ENCODE data around the gene TM2D3.

DNA sequence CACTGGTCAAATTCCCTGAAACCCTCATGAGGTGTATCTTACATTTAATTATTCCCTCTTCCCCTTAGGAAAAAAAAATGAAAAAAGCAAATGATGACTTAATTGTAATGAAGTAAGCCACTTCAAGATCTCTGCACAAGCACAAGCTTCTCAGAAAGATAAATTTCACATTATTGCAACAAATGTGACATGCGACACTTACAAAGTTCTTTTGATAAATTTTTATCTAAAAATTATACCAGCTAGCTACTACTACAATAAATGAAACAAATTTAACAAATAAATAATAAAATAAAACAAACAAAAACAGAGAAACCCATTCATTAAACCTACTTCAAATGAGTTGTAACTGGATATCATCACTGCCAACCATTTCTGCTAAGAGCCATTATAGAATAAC is 10.0 kb upstream of the TM2D3 start:
- TF ChIP-seq, protein P1, sequence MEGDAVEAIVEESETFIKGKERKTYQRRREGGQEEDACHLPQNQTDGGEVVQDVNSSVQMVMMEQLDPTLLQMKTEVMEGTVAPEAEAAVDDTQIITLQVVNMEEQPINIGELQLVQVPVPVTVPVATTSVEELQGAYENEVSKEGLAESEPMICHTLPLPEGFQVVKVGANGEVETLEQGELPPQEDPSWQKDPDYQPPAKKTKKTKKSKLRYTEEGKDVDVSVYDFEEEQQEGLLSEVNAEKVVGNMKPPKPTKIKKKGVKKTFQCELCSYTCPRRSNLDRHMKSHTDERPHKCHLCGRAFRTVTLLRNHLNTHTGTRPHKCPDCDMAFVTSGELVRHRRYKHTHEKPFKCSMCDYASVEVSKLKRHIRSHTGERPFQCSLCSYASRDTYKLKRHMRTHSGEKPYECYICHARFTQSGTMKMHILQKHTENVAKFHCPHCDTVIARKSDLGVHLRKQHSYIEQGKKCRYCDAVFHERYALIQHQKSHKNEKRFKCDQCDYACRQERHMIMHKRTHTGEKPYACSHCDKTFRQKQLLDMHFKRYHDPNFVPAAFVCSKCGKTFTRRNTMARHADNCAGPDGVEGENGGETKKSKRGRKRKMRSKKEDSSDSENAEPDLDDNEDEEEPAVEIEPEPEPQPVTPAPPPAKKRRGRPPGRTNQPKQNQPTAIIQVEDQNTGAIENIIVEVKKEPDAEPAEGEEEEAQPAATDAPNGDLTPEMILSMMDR (IDR thresholded peaks at IDR 0.05; ENCODE audit: borderline replicate concordance, extremely low read depth, low read length, poor library complexity, severe bottlenecking), result no peak
- no peak for TF ChIP-seq EZH2 (IDR thresholded peaks at IDR 0.05; ENCODE audit: borderline replicate concordance, low read depth, low read length, severe bottlenecking)

Measured in DND-41 (cell line).